ENCODE measurements around the gene LGALS9. TPM values are rescaled to one million over a fixed set of nuclear protein-coding genes. Genes with fewer than 3 reads are reported as not detected.
"Not testable (repeated sequence)": the region's sequence is repeated elsewhere in the genome, so short reads cannot be mapped to it uniquely, and the experiment has no call there.

Gene LGALS9
- total and polyA plus RNA-seq, 7 experiments from 2014 or later, result 11.0 to 198 (median 15.0) TPM

- H3K36me3 ChIP-seq (ENCODE audit: control insufficient read depth in 2 of 3, insufficient read depth in 3 of 3, low read length in 3 of 3), result no peaks in the 10 kb centered on the region
- intact Hi-C loops (cut with micrococcal nuclease), result no loop called here
- no peaks in the 10 kb centered on the region for H3K27me3 ChIP-seq (ENCODE audit: control insufficient read depth in 2 of 2, insufficient read depth in 2 of 2, low read length in 2 of 2)
- Mint-ChIP-seq H3K27me3 (peaks cover 0 to 3% (median 0%) of the 10 kb centered on the region in 5 donors), H3K4me3 (no peak overlapping the region), H3K36me3 (no peaks in the 10 kb centered on the region), H3K27ac (no peak overlapping the region), H3K4me1 (peaks cover 0 to 2% (median 0%) of the 10 kb centered on the region in 7 donors), H3K9me3 (no peaks in the 10 kb centered on the region)
- ChIA-PET POLR2A (no interaction called here), CTCF (no interaction called here)
- no peaks in the 10 kb centered on the region for H3K4me1 ChIP-seq (ENCODE audit: control insufficient read depth in 2 of 2, insufficient read depth in 2 of 2, low read length in 2 of 2)
- H3K9me3 ChIP-seq (ENCODE audit: control insufficient read depth in 2 of 3, low read length in 3 of 3), result no peaks in the 10 kb centered on the region
- peak in 1 of 9 donors; percentile 13 for DNase-seq
- H3K27ac ChIP-seq (ENCODE audit: low read depth, low read length), result no peak overlapping the region
- ATAC-seq, result no peak
- H3K4me3 ChIP-seq (ENCODE audit: low read length), result no peak overlapping the region
Measured at GRCh38 chr17:27668488-27668823, 37.5 kb downstream of the LGALS9 start.

GRCh38 chr17:27669136-27669535 lies 38.1 kb downstream of the LGALS9 start:
- ChIA-PET POLR2A (no interaction called here), CTCF (no interaction called here)
- no peak overlapping the region for H3K4me3 Mint-ChIP-seq
- Histone ChIP-seq H3K27me3 (ENCODE audit: control insufficient read depth in 2 of 2, insufficient read depth in 2 of 2, low read length in 2 of 2) (no peaks in the 10 kb centered on the region), H3K36me3 (ENCODE audit: control insufficient read depth in 2 of 3, insufficient read depth in 3 of 3, low read length in 3 of 3) (no peaks in the 10 kb centered on the region), H3K4me1 (ENCODE audit: control insufficient read depth in 2 of 2, insufficient read depth in 2 of 2, low read length in 2 of 2) (no peaks in the 10 kb centered on the region), H3K4me3 (ENCODE audit: low read length) (no peak overlapping the region), H3K9me3 (ENCODE audit: control insufficient read depth in 2 of 3, low read length in 3 of 3) (no peaks in the 10 kb centered on the region), H3K27ac (ENCODE audit: low read depth, low read length) (no peak overlapping the region)
- no peak overlapping the region for H3K27ac Mint-ChIP-seq
- intact Hi-C loops (cut with micrococcal nuclease), result no loop called here
- H3K27me3 Mint-ChIP-seq, result peaks cover 0 to 3% (median 0%) of the 10 kb centered on the region in 5 donors
- no peaks in the 10 kb centered on the region for H3K36me3 Mint-ChIP-seq
- no peak for ATAC-seq
- H3K4me1 Mint-ChIP-seq, result peaks cover 0 to 2% (median 0%) of the 10 kb centered on the region in 7 donors
- peak in 1 of 9 donors; percentile 6 for DNase-seq
- H3K9me3 Mint-ChIP-seq, result no peaks in the 10 kb centered on the region

GRCh38 chr17:27669850-27670249 lies 38.9 kb downstream of the LGALS9 start:
- Mint-ChIP-seq H3K27me3 (peaks cover 0 to 3% (median 0%) of the 10 kb centered on the region in 5 donors), H3K27ac (no peak overlapping the region), H3K9me3 (no peaks in the 10 kb centered on the region), H3K4me1 (peaks cover 0 to 2% (median 0%) of the 10 kb centered on the region in 7 donors), H3K36me3 (no peaks in the 10 kb centered on the region), H3K4me3 (no peak overlapping the region)
- Histone ChIP-seq H3K4me3 (ENCODE audit: low read length) (no peak overlapping the region), H3K27ac (ENCODE audit: low read depth, low read length) (no peak overlapping the region), H3K9me3 (ENCODE audit: control insufficient read depth in 2 of 3, low read length in 3 of 3) (no peaks in the 10 kb centered on the region), H3K36me3 (ENCODE audit: control insufficient read depth in 2 of 3, insufficient read depth in 3 of 3, low read length in 3 of 3) (no peaks in the 10 kb centered on the region), H3K27me3 (ENCODE audit: control insufficient read depth in 2 of 2, insufficient read depth in 2 of 2, low read length in 2 of 2) (no peaks in the 10 kb centered on the region), H3K4me1 (ENCODE audit: control insufficient read depth in 2 of 2, insufficient read depth in 2 of 2, low read length in 2 of 2) (no peaks in the 10 kb centered on the region)
- intact Hi-C loops (cut with micrococcal nuclease), result no loop called here
- ATAC-seq (no peak), DNase-seq (no peak)
- ChIA-PET POLR2A (no interaction called here), CTCF (no interaction called here)

- Histone ChIP-seq H3K9me3 (ENCODE audit: control insufficient read depth in 2 of 3, low read length in 3 of 3) (no peaks in the 10 kb centered on the region), H3K36me3 (ENCODE audit: control insufficient read depth in 2 of 3, insufficient read depth in 3 of 3, low read length in 3 of 3) (no peaks in the 10 kb centered on the region), H3K27me3 (ENCODE audit: control insufficient read depth in 2 of 2, insufficient read depth in 2 of 2, low read length in 2 of 2) (no peaks in the 10 kb centered on the region), H3K4me1 (ENCODE audit: control insufficient read depth in 2 of 2, insufficient read depth in 2 of 2, low read length in 2 of 2) (no peaks in the 10 kb centered on the region), H3K4me3 (ENCODE audit: low read length) (no peak overlapping the region), H3K27ac (ENCODE audit: low read depth, low read length) (no peak overlapping the region)
- no peak overlapping the region for H3K4me3 Mint-ChIP-seq
- H3K9me3 Mint-ChIP-seq, result no peaks in the 10 kb centered on the region
- ChIA-PET CTCF (no interaction called here), POLR2A (no interaction called here)
- no peak overlapping the region for H3K27ac Mint-ChIP-seq
- DNase-seq (no peak), ATAC-seq (no peak)
- peaks cover 0 to 3% (median 0%) of the 10 kb centered on the region in 5 donors for H3K27me3 Mint-ChIP-seq
- H3K4me1 Mint-ChIP-seq, result peaks cover 0 to 5% (median 0%) of the 10 kb centered on the region in 7 donors
- intact Hi-C loops (cut with micrococcal nuclease), result no loop called here
- H3K36me3 Mint-ChIP-seq, result no peaks in the 10 kb centered on the region
Measured at GRCh38 chr17:27670791-27671590, 40.0 kb downstream of the LGALS9 start.

GRCh38 chr17:27671591-27671910 lies 40.6 kb downstream of the LGALS9 start:
- Histone ChIP-seq H3K4me1 (ENCODE audit: control insufficient read depth in 2 of 2, insufficient read depth in 2 of 2, low read length in 2 of 2) (no peaks in the 10 kb centered on the region), H3K4me3 (ENCODE audit: low read length) (no peak overlapping the region), H3K27me3 (ENCODE audit: control insufficient read depth in 2 of 2, insufficient read depth in 2 of 2, low read length in 2 of 2) (no peaks in the 10 kb centered on the region), H3K9me3 (ENCODE audit: control insufficient read depth in 2 of 3, low read length in 3 of 3) (no peaks in the 10 kb centered on the region), H3K36me3 (ENCODE audit: control insufficient read depth in 2 of 3, insufficient read depth in 3 of 3, low read length in 3 of 3) (no peaks in the 10 kb centered on the region), H3K27ac (ENCODE audit: low read depth, low read length) (no peak overlapping the region)
- H3K4me3 Mint-ChIP-seq, result no peak overlapping the region
- H3K4me1 Mint-ChIP-seq, result peaks cover 0 to 5% (median 0%) of the 10 kb centered on the region in 7 donors
- H3K36me3 Mint-ChIP-seq, result no peaks in the 10 kb centered on the region
- H3K27me3 Mint-ChIP-seq, result peaks cover 0 to 4% (median 0%) of the 10 kb centered on the region in 5 donors
- ChIA-PET CTCF (no interaction called here), POLR2A (no interaction called here)
- H3K9me3 Mint-ChIP-seq, result no peaks in the 10 kb centered on the region
- H3K27ac Mint-ChIP-seq, result no peak overlapping the region
- ATAC-seq, result peak; percentile 20
- no peak for DNase-seq
- intact Hi-C loops (cut with micrococcal nuclease), result no loop called here

- H3K27me3 ChIP-seq (ENCODE audit: control insufficient read depth in 2 of 2, insufficient read depth in 2 of 2, low read length in 2 of 2); H3K27ac Mint-ChIP-seq; H3K9me3 Mint-ChIP-seq; H3K4me3 Mint-ChIP-seq; CTCF ChIA-PET; H3K36me3 Mint-ChIP-seq; H3K9me3 ChIP-seq (ENCODE audit: control insufficient read depth in 2 of 3, low read length in 3 of 3); H3K4me1 ChIP-seq (ENCODE audit: control insufficient read depth in 2 of 2, insufficient read depth in 2 of 2, low read length in 2 of 2); H3K36me3 ChIP-seq (ENCODE audit: control insufficient read depth in 2 of 3, insufficient read depth in 3 of 3, low read length in 3 of 3); ATAC-seq; intact Hi-C loops (cut with micrococcal nuclease); POLR2A ChIA-PET; H3K27me3 Mint-ChIP-seq; H3K4me3 ChIP-seq (ENCODE audit: low read length); H3K4me1 Mint-ChIP-seq; DNase-seq; H3K27ac ChIP-seq (ENCODE audit: low read depth, low read length): not testable (repeated sequence)
Measured at GRCh38 chr17:27671977-27672480, 41.0 kb downstream of the LGALS9 start.

GRCh38 chr17:27674335-27674734 lies 43.3 kb downstream of the LGALS9 start:
- no peak overlapping the region for H3K4me3 Mint-ChIP-seq
- CTCF ChIA-PET, result no interaction called here
- H3K36me3 ChIP-seq (ENCODE audit: control insufficient read depth in 2 of 3, insufficient read depth in 3 of 3, low read length in 3 of 3), result no peaks in the 10 kb centered on the region
- POLR2A ChIA-PET, result no interaction called here
- H3K36me3 Mint-ChIP-seq, result no peaks in the 10 kb centered on the region
- H3K4me1 ChIP-seq (ENCODE audit: control insufficient read depth in 2 of 2, insufficient read depth in 2 of 2, low read length in 2 of 2), result no peaks in the 10 kb centered on the region
- DNase-seq (no peak), ATAC-seq (no peak)
- H3K9me3 Mint-ChIP-seq, result no peaks in the 10 kb centered on the region
- intact Hi-C loops (cut with micrococcal nuclease), result no loop called here
- H3K27ac Mint-ChIP-seq, result no peak overlapping the region
- no peak overlapping the region for H3K4me3 ChIP-seq (ENCODE audit: low read length)
- peaks cover 0 to 12% (median 0%) of the 10 kb centered on the region in 5 donors for H3K27me3 Mint-ChIP-seq
- no peak overlapping the region for H3K27ac ChIP-seq (ENCODE audit: low read depth, low read length)
- no peaks in the 10 kb centered on the region for H3K9me3 ChIP-seq (ENCODE audit: control insufficient read depth in 2 of 3, low read length in 3 of 3)
- H3K27me3 ChIP-seq (ENCODE audit: control insufficient read depth in 2 of 2, insufficient read depth in 2 of 2, low read length in 2 of 2), result no peaks in the 10 kb centered on the region
- peaks cover 0 to 3% (median 0%) of the 10 kb centered on the region in 7 donors for H3K4me1 Mint-ChIP-seq
